ENCODE measurements around the gene PALM3.

PALM3 gene

GRCh38 chr19:14061751-14062557 is at the start of gene PALM3:
Gene PALM3 (minus strand): TSS chr19:14062076. CDS start chr19:14061980, 96 bp downstream.
- DNase-seq: no peak

GRCh38 chr19:14111486-14111885 is 49.6 kb upstream of the PALM3 start:
- DNase-seq: no peak

- no peak for DNase-seq
Observed at GRCh38 chr19:14110650-14111049, 48.8 kb upstream of the PALM3 start.

GRCh38 chr19:14107581-14108461 is 45.9 kb upstream of the PALM3 start:
- DNase-seq: no peak

- no peak for DNase-seq
Observed at GRCh38 chr19:14106840-14107239, 45.0 kb upstream of the PALM3 start.

- DNase-seq: no peak
Observed at GRCh38 chr19:14105680-14106079, 43.8 kb upstream of the PALM3 start.

- DNase-seq: no peak
Observed at GRCh38 chr19:14103310-14103709, 41.4 kb upstream of the PALM3 start.

- no peak for DNase-seq
Observed at GRCh38 chr19:14102756-14103155, 40.9 kb upstream of the PALM3 start.

GRCh38 chr19:14102102-14102696 is 40.3 kb upstream of the PALM3 start:
- no peak for DNase-seq

- no peak for DNase-seq
Observed at GRCh38 chr19:14101003-14101545, 39.2 kb upstream of the PALM3 start.

GRCh38 chr19:14097532-14098151 is 35.8 kb upstream of the PALM3 start:
- DNase-seq: no peak

- no peak for DNase-seq
Observed at GRCh38 chr19:14096272-14096992, 34.6 kb upstream of the PALM3 start.

- no peak for DNase-seq
Observed at GRCh38 chr19:14094854-14095253, 33.0 kb upstream of the PALM3 start.

- DNase-seq: no peak
Observed at GRCh38 chr19:14093117-14093823, 31.4 kb upstream of the PALM3 start.

- no peak for DNase-seq
Observed at GRCh38 chr19:14091813-14092462, 30.1 kb upstream of the PALM3 start.

GRCh38 chr19:14091081-14091812 is 29.4 kb upstream of the PALM3 start:
- DNase-seq: peak; percentile 17 to 52

GRCh38 chr19:14090509-14091080 is 28.7 kb upstream of the PALM3 start, which contains the start of gene SAMD1:
Gene SAMD1 (minus strand): TSS chr19:14090751.
- peak in 1 of 2 experiments; percentile 87 for DNase-seq

- DNase-seq: peak in 1 of 2 experiments; percentile 61
Observed at GRCh38 chr19:14089662-14090508, 28.0 kb upstream of the PALM3 start.

GRCh38 chr19:14089412-14089661 is 27.5 kb upstream of the PALM3 start:
- peak in 1 of 2 experiments; percentile 21 for DNase-seq
